ENCODE measurements around the gene FHAD1. TPM values are rescaled to one million over a fixed set of nuclear protein-coding genes. Genes with fewer than 3 reads are reported as not detected.

FHAD1 gene
- total RNA-seq, 1 donor from 2014 or later, result not detected

GRCh38 chr1:15352128-15352957 lies 105.3 kb downstream of the FHAD1 start:
- Histone ChIP-seq H3K36me3 (no peaks in the 10 kb centered on the region), H3K4me1 (peaks cover 15% of the 10 kb centered on the region), H3K9me3 (no peaks in the 10 kb centered on the region), H3K27me3 (no peaks in the 10 kb centered on the region), H3K4me3 (no peak overlapping the region), H3K27ac (no peak overlapping the region)
- no peak for TF ChIP-seq POLR2A (IDR thresholded peaks at IDR 0.05)
- peak in 1 of 2 donors; percentile 29 for TF ChIP-seq POLR2AphosphoS5 (IDR thresholded peaks at IDR 0.05; ENCODE audit: insufficient read depth in 1 of 2, low read depth in 1 of 2)
- no peak for TF ChIP-seq CTCF (IDR thresholded peaks at IDR 0.05)
- no peak for DNase-seq (ENCODE audit: extremely low spot score in 2 of 2)
- intact Hi-C loops (cut with DNase I), result no loop called here

- Histone ChIP-seq H3K36me3 (no peaks in the 10 kb centered on the region), H3K27me3 (no peaks in the 10 kb centered on the region), H3K9me3 (no peaks in the 10 kb centered on the region), H3K27ac (no peak overlapping the region), H3K4me1 (peaks cover 15% of the 10 kb centered on the region), H3K4me3 (no peak overlapping the region)
- DNase-seq (ENCODE audit: extremely low spot score in 2 of 2), result no peak
- no peak for TF ChIP-seq POLR2A (IDR thresholded peaks at IDR 0.05)
- intact Hi-C loops (cut with DNase I), result no loop called here
Observed at GRCh38 chr1:15353839-15354579, 107.0 kb downstream of the FHAD1 start.

GRCh38 chr1:15354580-15354965 lies 107.5 kb downstream of the FHAD1 start:
- intact Hi-C loops (cut with DNase I), result no loop called here
- H3K27me3 ChIP-seq, result no peaks in the 10 kb centered on the region
- no peak for TF ChIP-seq CTCF (IDR thresholded peaks at IDR 0.05)
- no peak for TF ChIP-seq POLR2A (IDR thresholded peaks at IDR 0.05)
- no peak for TF ChIP-seq POLR2AphosphoS5 (IDR thresholded peaks at IDR 0.05; ENCODE audit: insufficient read depth in 1 of 2, low read depth in 1 of 2)
- no peak overlapping the region for H3K27ac ChIP-seq
- no peaks in the 10 kb centered on the region for H3K9me3 ChIP-seq
- no peak overlapping the region for H3K4me3 ChIP-seq
- no peak for DNase-seq (ENCODE audit: extremely low spot score in 2 of 2)
- no peaks in the 10 kb centered on the region for H3K36me3 ChIP-seq
- peaks cover 15% of the 10 kb centered on the region for H3K4me1 ChIP-seq

- no peaks in the 10 kb centered on the region for H3K36me3 ChIP-seq
- intact Hi-C loops (cut with DNase I), result no loop called here
- no peak overlapping the region for H3K27ac ChIP-seq
- DNase-seq (ENCODE audit: extremely low spot score in 2 of 2), result no peak
- H3K4me3 ChIP-seq, result no peak overlapping the region
- H3K27me3 ChIP-seq, result no peaks in the 10 kb centered on the region
- TF ChIP-seq POLR2A (IDR thresholded peaks at IDR 0.05), result no peak
- TF ChIP-seq POLR2AphosphoS5 (IDR thresholded peaks at IDR 0.05; ENCODE audit: insufficient read depth in 1 of 2, low read depth in 1 of 2), result no peak
- no peak for TF ChIP-seq CTCF (IDR thresholded peaks at IDR 0.05)
- H3K9me3 ChIP-seq, result no peaks in the 10 kb centered on the region
- H3K4me1 ChIP-seq, result peaks cover 10% of the 10 kb centered on the region
Observed at GRCh38 chr1:15355968-15356625, 109.1 kb downstream of the FHAD1 start.

- Histone ChIP-seq H3K27ac (no peak overlapping the region), H3K9me3 (no peaks in the 10 kb centered on the region), H3K27me3 (no peaks in the 10 kb centered on the region), H3K36me3 (no peaks in the 10 kb centered on the region), H3K4me3 (no peak overlapping the region), H3K4me1 (no peaks in the 10 kb centered on the region)
- intact Hi-C loops (cut with DNase I), result no loop called here
- TF ChIP-seq CTCF (IDR thresholded peaks at IDR 0.05), result no peak
- no peak for TF ChIP-seq POLR2A (IDR thresholded peaks at IDR 0.05)
- TF ChIP-seq POLR2AphosphoS5 (IDR thresholded peaks at IDR 0.05; ENCODE audit: insufficient read depth in 1 of 2, low read depth in 1 of 2), result no peak
- DNase-seq (ENCODE audit: extremely low spot score in 2 of 2), result no peak
Observed at GRCh38 chr1:15357612-15358207, 110.7 kb downstream of the FHAD1 start.
